Embryonic facial prominence (tissue), 1 donor: ENCODE measurements around the gene GID4.
"Not testable (repeated sequence)": the region's sequence is repeated elsewhere in the genome, so short reads cannot be mapped to it uniquely, and the experiment has no call there.

Experiments
- DNase-seq: peaks from one replicate; pipeline ENCODE4 v3.0.0-alpha.2; 2016; ENCODE audit errors: extremely low spot score

Gene GID4

DNA sequence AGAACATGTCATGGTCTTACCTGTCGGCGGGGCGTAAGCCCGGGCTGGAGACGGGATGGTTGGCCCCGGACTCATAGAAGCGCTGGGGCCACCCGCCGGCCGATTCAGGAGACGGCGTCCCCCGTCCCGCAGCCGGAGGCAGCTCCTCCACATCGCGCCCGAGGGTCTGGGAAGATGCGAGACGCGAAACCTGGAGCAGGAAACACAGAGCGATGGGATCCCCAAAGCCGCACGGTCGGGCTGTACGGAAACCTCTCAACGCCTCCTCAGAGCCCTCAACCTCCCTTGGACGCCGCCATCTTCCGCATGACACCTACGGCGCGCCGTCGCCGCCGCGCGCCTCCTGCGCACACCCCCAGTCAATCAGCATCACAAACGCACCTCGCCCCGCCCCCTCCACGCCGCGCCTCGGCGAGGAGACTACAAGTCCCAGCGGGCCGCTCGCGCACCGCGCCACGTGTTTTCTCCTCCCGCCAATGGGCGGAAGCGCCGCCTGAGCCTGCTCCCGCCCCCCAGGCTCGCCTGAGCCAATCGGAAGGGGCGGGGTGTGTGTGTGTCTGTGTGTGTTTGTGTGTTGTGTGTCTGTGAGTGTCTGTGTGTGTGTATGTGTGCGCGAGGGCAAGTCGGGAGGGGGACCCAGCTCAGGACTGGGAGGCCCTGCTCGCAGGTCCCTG, at the start of gene GID4, which contains the start of gene ATPAF2:
Gene GID4 (plus strand): TSS at position 548 of the 674 bp plus-strand sequence. CDS start 57 bp downstream, at position 605.
Gene ATPAF2 (minus strand): TSS at position 308 of the 674 bp plus-strand sequence. CDS start 155 bp downstream, at position 153.
- peak; percentile 94 for DNase-seq

DNA sequence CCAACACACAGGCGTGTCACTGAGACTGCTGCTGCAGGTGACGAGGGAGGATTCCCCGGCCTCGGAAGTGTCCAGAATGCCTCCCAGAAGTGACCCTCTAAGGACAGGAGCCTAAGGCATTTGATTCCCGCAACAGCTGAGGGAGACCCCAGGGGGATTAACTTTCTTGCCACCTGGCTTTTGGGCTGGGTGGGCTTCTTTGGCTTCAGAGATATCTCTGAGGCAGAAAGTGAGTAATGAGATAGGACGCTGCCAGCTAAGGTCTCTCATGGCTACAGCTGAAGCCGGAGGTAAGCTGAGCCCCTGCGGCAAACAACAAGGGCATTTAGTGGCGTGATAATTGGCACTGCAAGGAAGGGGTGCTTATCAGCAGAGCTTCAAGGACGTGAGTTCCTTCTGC, 49.6 kb upstream of the GID4 start:
- DNase-seq: no peak

DNA sequence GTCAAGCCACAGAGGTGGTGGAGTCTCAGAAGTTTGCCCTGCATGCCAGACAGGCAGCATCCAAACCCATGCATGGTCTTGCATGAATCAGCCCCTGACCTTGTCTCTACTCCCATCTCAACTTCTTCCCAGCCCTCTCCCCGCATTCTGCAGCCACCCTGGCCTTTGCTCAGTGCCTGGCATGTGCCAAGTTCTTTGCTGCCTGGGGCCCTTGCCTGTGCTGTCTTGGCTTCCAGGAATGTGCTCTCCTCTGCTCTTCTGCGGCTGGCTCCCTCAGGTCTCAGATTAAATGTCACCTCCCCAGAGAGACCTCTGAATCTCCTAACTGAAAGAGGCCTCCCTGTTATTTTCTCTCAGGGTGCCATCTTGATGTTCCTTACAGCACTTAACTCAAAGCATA, 48.9 kb upstream of the GID4 start:
- no peak for DNase-seq

DNA sequence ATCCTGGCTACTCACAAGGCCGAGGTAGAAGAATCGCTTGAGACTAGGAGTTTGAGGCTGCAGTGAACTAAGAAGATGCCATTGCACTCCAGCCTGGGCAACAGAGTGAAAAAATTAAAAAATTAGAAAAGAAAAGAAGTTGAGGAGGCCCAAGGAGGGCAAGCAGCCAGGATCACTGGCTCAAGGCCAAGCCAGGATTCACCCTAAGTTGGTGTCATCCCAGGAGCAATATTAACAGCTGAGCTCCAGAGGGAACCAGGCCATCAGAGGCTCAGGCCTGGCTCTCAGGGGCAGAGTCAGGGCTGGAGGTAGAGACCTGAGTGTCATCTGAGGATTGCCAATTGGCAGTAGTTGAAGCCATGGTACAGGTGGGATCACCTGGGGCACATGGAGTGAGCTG, 45.8 kb upstream of the GID4 start:
- no peak for DNase-seq

DNA sequence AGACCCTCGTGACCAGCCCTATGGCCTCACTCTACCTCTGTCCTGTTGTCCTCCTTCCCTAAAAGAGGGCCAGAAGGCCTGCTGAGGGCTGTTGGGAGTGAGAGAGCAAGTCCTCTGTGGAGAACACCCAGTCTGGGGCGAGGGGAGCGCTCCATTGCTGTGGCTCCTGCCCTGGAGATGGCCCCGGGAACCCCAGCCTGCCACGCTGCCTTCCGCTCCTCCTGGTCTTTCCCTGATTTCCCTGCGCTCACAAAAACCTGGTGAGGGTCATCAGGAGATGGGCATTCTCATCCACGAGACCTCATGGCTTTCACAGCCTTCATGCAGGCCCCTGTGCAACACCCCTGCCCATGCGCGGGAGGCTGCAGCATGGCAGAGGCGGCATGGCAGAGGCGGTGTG, 45.4 kb upstream of the GID4 start:
- DNase-seq: no peak

DNA sequence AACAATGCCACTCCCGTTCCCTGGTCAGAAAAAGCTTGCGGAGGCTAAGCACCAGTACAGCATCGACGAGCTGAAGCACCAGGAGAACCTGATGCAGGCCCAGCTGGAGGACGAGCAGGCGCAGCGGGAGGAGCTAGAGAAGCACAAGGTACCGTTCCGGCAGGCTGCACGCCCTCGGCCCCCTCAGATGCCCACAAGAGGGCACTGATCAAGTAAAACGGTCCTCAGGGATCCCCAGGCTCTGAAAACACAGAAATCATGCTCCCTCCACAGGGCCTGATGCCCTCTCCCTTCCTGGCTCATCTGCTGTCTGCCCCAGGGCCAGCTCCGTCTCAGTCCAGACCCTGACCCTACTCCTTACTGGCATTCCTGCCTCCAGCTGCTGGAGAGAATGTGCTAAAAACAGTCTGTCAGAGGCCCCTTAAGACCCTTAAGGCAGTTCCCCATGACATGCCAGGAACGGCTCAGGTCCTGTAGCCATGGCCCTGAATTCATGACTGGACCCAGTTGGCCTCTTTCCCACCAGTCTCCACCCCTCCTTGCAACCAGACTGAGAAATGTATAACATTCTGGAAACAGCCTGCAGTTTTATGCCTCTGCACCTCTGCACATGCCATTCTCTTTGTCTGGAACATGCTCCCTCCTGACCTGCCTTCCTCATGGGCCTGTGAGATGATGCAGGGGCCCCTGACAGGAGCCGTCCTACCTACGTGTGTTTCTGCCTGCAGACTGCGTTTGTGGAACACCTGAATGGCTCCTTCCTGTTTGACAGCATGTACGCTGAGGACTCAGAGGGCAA, 44.7 kb upstream of the GID4 start:
- no peak for DNase-seq

DNA sequence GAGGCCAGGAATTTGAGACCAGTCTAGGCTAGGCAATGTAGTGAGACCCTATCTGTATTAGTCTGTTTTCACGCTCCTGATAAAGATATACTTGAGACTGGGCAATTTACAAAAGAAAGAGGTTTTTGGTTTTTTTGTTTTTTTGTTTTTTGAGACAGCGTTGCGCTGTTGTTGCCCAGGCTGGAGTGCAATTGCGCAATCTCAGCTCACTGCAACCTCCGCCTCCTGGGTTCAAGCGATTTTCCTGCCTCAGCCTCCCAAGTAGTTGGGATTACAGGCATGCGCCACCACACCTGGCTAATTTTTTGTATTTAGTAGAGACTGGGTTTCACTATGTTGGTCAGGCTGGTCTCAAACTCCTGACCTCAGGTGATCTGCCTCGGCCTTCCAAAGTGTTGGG, 43.3 kb upstream of the GID4 start:
- not testable (repeated sequence) for DNase-seq

DNA sequence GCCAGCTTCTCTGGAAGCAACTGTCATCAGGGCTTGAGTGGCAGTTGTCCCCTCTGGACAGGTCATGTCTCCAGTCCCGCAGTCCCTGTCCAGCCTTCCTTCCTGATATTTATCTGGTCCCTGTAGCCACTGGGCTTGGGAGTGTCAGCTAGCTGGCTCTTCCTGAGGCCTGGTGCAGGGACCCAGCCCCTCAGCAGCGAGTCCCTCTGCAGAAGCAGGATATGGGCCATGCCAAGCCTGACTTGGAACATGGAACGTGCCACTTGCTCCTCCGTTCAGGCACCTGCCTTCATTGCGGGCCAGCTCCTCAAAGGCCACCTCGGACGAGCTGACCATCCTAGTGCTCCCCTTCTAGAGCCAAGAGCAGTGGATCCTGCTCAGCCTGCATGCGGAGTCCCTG, 40.3 kb upstream of the GID4 start:
- DNase-seq: no peak

DNA sequence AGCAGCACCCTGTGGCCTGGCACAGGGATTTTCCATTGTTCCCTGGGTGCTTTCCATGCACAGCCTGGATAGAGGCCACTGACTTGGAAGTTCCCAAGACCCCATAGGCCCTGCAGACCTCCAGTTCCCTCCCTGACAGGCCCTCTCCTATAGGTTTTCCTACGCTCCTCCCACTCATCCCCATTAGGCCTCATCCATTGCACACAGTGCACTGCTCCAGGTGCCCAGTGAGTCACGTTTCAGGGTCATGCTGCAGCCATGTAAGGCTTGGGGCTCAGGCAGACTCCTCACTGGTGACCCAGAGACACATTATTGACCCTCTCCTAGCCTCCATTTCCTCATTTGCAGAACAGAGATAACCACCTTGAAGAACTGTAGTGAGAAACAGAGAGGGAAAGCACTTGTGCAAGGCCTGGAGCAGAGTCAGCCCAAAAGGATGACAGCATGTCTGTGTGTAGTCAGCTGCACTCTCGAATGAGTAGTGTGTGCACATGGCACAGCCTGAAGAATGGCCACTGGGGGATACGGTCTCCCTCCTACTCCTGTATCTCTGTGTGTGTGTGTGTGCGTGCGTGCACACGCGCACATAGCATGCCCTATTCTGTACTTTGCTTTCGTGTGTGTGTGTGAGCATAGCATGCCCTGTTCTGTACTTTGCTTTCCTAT, 39.7 kb upstream of the GID4 start:
- DNase-seq: no peak

DNA sequence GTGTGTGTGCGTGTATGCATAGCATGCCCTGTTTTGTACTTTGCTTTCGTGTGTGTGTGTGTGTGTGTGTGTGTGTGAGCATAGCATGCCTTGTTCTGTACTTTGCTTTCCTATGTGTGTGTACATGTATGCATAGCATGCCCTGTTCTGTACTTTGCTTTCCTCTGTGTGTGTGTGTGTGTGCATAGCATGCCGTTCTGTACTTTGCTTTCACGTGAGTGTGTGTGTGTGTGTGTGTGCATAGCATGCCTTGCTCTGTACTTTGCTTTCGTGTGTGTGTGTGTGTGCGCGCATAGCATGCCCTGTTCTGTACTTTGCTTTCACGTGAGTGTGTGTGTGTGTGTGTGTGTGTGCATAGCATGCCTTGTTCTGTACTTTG, 39.2 kb upstream of the GID4 start:
- DNase-seq: no peak

DNA sequence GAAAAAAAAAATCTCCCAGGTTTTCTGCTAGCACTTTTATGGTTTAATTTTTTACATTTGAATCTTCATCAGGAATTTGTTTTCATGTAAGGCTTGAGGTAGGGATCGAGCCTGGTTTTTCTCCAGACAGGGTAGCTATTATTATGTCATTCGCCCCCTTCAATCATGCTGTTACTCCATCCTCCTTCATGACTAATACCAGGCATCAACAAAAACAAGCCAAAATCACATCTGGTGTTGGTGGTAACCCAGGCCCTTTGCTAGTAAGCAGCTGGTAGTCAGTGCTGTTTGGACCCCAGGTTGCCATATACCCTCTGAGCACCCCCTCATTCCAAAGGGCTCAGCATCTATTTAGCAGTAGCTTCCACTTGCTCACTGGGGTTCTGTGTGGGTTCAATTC, 37.0 kb upstream of the GID4 start:
- no peak for DNase-seq

DNA sequence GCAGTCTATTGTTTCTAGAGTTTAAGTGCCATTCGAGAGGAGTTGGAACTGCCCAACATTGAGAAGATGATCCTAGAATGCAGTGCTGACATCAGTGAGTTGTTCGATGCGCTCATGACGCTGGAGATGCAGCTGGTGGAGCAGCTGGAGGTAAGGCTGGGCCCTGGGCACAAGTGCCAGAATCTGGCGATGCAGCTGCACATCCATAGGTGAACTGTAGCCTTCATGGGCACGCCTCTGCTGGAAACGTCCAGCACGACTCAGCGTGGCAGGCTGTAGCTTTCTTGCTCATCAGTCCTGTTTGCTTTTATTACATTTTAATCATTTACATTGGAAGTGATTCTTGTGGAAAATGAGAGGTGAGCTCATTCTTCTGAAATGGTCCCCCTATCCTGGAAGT, 34.9 kb upstream of the GID4 start:
- DNase-seq: no peak

DNA sequence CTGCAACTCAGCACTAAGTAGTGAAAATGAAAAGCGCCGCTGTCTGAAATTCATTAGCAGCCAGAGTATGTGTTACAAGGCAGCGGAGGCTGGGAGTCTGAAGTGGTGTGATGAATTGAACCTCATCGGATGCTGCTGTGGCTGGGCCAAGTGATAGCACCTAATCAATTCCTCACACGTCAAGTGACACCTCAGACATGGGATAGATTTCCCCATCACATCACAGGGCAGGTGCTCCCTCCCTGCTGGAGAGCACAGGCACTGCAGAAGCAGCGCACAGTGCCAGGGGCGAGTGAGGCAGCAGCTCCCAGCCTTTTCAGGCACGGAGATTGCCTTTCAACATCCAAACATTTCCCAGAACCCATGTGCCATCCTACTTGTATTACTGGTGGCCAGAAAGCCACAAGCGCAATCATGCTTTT, 34.3 kb upstream of the GID4 start:
- no peak for DNase-seq

DNA sequence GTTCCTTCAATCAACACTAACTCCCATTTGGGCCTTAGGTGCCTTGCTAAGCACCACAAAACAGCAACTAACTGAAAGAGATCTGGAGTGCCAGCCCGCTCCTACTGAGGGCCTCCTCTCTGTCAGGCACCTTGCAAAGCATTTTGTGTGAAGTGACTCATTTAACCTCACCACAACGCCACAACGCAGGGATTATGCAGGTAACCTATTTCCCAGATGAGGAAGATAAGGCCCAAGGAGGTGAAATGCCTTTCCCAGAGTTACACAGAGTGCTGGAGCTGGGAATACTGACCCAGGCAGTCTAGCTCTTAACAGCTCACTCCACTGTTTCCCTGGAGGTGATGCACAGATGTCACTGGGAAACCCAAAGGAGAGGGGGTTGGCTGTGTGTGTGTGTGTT, 33.7 kb upstream of the GID4 start:
- DNase-seq: no peak

DNA sequence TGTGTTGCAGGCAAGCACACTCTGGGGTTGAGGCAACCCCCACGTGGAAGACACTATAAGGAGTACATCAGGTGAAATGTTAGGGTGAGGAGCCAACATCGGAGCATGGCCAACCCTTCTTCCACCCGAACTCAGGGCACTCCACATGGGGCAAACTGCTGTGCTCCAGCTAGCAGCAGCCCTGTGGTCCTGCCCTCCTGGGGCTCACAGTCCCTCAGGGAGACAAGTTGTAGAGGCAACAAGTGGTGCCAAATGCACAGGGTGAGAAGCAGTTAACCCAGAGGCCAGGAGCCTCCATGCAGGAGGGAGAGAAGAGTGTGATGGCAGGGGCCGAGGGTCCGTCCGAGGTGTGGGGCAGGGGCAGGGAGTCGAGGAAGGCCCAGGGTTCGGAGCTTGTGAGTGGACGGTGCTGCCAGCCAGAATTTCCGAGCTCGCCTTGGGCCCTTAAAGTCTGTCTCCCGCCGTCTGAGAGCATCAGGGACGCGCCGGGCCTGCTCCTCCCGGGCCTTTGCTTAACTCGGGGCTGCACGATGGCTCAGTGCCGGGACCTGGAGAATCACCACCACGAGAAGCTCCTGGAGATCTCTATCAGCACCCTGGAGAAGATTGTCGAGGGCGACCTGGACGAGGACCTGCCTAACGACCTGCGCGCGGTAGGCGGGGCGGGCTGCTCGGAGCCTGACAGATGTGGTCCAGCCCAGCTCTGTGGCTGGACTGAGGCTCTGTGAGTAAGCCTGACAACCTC, 32.5 kb upstream of the GID4 start:
- no peak for DNase-seq

DNA sequence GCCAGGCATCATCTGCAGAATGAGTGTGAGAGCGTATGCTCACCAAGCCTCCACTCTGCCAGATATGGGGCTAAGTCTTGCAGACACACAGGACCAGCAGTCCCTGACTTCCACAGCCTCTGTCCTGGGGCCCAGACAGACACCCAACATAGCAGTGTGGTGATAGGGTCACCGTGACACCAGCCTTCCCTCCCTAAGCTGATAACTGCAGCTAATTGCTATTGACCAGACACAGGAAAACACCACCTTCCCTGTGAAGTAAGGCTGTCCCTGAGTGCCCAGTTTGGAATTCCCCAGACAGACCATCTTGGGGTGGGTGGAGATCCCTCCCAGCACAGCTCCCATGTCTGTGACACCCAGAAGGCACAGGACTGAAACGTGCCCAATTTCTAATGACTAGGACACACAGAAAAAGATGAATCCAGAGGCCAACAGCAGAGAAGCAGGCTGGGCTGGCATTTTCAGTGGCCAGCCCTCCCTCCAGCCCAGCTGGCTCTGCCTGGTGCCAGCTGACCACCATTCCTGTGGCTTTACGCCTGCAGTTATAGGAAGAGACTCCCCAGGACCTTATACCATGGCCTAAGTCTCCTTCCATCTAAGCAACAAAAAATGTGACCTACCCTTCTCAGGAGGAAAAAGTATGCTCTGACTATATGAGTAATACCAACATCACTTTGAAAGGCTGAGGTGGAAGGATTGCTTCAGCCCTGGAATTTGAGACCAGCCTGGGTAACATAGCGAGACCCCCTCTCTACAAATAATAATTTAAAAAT, 30.5 kb upstream of the GID4 start:
- no peak for DNase-seq

DNA sequence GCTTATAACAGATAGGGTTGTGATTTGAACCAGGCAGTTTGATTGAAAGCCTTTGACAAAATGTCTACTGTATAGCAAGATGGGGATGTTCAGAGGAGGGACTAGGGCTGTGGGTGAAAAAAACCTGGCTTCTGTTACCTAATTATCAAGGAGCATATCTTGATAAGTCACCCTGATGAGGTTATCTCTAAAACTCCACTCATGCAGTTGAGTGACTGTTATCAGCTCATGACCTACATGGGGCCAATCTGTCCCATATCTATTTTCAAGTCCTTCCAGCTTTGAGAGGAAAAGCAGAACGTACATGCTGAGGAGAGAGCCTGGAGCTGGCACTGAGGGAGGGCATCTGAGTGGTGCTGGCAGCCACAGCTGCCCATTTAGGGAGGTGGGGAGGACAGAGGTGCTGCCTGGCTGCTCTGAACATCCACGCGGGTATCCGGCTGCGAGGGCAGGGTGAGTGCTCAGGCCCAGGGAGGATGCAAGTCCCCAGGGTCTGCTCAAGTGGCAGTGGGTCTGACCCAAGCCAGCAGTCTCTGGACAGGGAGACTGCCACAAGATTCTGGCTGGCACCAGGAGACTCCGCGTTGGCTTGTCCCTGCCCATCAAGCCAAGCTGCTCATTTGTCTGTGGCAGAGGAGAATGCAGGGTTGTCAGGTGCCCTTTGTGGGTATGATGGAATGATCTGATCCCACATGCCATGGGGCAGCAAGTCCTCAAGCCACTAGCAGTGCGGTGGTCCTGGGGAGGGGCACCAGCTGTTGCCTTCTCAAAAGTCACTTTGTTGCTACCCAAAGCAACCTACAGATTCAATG, 29.4 kb upstream of the GID4 start:
- DNase-seq: no peak

DNA sequence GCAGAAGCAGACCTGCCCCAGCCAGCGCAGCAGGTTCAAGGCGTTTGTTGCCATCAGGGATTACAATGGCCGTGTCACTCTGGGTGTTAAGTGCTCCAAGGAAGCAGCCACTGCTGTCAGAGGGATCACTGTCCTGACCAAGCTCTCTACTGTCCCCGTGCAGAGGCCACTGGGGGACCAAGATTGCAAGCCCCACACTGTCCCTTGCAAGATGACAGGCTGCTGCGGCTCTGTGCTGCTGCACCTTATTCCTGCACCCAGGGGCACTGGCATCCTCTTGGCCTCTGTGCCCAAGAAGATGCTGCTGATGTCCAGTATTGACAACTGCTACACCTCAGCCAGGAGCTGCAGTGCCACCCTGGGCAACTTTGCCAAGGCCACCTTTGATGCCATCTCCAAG, 27.9 kb upstream of the GID4 start:
- no peak for DNase-seq

DNA sequence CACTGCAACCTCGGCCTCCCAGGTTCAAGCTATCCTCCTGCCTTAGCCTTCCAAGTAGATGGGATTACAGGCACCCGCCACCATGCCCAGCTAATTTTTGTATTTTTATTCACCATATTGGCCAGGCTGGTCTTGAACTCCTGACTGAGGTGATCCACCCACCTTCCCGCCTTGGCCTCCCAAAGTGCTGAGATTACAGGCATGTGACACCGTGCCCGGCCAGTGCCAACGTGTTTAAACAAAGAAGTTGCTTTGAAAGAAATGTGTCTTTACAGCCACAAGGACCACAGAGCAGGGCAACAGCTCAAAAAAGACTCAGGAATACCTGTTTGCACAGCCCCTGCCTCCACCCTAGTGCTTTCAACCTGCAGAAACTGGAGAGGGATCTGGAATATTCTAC, 25.2 kb upstream of the GID4 start:
- no peak for DNase-seq

DNA sequence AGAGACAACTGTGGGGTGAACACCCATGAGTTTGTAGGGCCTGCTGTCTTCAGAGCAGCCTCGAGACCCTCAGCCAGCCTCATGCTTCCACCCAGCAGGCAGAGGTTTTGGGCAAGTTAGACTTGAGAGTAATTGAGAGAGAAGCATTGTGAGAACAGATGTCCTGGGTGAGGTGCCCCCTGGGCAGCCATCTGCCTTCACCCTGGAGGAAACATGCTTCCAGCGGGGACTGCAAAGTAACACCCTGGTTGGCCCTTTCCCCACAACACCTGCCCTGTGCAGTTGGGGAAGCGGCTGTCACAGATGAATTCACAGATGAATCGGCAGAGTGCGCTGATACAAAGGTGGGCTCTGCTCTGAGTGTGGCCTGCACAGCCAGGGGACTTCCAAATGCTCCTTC, 23.6 kb upstream of the GID4 start:
- DNase-seq: no peak
